HG02938 (cell line): ENCODE results near the gene BEX4.
"Not testable (repeated sequence)": the region's sequence is repeated elsewhere in the genome, so short reads cannot be mapped to it uniquely, and the experiment has no call there.

Experiments used
- ATAC-seq: cut with Tn5 transposase; IDR thresholded peaks from one replicate; pipeline ENCODE4 v1.9.1; 2021; ENCODE audit warnings: mild to moderate bottlenecking, moderate library complexity; ENCODE audit not compliant: unreplicated experiment

The BEX4 gene

DNA sequence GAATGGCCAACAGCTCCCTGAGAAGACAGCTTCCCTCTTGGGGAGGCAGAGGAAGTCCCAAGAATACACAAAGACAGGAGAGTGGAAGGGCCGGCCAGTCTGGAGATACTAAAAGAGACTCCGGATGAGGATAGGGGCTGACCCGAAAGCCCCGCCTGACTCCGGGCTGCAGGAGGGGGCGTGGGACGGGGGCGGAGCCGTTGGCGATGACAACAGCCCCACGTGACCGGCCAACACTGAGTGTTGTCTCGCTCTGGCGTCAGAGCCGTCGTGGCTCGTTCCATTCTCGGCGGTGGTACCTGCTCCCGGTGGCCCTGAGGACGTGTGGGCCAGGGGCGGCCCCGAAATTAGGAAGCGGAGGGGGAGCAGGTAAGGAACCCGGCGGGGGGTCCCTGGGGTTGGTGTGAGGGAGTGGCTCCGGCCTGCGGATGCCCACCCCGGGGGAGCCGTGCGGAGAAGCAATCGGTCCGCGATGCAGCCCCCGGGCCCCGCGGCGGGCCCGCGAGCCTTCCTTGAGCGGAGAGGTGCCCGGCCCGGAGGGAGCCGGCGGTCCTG is at the start of gene BEX4:
Gene BEX4 (plus strand): TSS at position 239 of the 555 bp plus-strand sequence. CDS start 1,046 bp downstream, outside the sequence.
- peak; percentile 95 for ATAC-seq

DNA sequence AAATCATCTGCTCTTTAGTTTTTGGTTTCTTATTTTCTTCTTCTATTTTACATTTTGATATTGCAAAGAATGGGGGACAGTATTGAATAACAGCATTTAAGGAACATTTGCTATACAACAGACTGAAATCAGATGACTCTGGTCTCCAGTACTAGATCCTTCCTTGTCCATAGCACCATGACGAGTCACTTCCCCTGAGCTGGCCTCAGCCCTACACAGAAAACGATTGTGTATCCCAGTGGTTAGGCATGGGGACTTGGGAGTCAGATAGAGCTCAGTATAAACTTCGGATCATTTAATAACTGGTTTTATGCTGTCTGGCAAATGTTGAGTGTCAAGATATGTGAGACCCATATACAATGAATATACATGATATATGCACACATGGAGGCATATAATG is 44.7 kb upstream of the BEX4 start:
- no peak for ATAC-seq

- ATAC-seq: no peak
Measured at GRCh38 chrX:103171353-103171752, 43.6 kb upstream of the BEX4 start.

DNA sequence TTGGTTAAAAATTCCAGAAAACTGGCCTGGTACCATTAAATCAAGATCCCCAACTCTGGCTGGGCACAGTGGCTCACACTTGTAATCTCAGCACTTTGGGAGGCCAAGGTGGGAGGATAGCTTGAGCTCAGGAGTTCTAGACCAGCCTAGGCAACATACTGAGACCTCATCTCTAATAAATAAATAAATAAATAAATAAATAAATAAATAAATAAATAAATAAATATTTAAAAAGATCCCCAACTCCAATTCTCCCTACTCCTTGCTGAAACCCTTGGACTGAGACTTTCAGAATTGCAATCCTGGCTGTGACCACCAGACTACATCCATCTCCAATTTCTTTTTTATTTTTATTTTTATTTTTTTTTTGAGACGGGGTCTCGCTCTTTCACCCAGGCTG is 39.7 kb upstream of the BEX4 start:
- ATAC-seq: not testable (repeated sequence)

- peak; percentile 61 for ATAC-seq
Measured at GRCh38 chrX:103175944-103176753, 38.8 kb upstream of the BEX4 start.

DNA sequence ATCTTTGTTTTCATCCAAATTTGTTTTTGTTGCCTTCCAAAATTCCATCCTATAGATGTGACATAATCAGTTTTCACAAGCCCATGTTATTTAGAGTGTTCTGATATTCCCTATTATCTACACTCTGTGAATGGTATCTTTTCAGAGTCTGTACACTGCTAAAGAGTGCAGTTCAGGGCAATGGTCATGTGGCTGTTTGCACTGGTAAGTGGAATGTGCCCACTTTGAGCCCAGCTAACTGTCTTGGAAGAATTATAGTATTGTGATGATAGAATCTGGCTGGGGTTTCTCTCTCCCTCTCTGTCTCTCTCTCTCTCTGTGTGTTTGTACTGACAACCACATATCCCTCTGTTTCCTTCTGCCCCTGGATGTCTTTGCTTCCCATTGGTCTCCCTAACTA is 37.4 kb upstream of the BEX4 start:
- ATAC-seq: no peak

DNA sequence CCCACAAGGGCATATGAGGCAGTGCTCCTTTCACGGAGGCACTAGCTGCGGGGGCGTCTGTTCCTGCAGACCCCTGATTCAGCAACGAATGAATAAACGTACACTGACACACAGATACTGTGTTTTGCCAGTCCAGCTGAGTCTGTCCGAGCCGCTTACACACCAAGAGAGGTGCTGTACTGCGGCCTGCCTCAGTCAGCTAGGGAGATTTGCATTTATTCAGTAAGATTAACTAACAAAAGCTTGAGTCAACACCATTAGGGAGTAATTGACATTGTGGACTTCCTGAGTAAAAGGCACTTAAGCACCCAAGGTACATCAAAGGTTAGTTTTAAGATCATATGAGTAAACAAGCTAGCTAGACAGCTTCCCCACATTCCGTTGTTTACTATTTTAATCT is 31.0 kb upstream of the BEX4 start:
- ATAC-seq: no peak

DNA sequence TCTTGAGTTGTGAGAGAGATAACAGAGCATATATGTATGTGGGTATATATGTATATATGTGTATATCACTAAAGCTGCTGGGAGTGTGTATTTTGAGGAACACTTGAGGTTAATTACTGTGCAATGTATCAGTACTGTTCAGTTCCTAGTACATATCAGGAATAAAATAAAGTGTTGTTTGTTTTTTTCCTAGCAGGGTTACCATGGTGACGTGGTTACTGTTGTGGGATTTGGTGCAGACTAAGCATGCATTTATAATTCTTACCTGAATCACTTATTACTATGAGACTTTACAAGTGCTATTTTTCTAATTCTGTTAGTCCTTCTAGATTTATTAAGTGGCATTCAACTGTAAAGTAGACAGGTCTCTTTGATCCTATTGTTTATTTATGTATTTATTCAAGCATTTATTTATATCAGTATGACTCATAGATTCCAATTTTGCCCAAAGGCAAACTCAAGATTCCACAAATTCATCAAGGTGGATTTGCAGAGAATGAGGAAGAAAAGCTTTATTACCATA is 26.9 kb upstream of the BEX4 start:
- ATAC-seq: no peak

DNA sequence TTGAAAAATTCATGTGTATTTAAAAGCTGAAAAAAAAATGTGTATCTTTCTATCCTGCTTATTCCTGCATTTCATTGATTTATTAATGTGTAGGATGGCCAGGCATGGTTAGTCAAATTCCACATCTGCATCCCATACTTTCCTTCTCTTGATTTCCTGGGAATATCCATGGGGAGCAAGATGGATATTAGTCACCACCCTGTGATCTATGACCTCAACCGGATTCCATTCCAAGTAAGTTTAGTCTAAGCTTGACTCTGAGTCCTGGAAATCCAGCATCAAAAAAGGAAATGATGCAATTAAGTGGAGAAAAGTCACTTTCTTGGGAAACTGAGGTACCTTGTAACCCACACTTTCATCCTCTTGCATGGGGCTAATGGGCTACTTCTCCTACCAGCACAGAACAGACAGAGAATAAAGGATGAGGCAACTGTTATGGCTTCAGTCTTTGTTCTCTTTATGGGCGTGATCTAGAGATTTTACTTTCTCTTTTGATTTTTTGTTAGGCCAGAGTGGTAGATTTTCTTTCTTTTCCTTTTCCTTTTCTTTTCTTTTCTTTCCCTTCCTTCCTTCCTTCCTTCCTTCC is 17.1 kb upstream of the BEX4 start:
- ATAC-seq: no peak

DNA sequence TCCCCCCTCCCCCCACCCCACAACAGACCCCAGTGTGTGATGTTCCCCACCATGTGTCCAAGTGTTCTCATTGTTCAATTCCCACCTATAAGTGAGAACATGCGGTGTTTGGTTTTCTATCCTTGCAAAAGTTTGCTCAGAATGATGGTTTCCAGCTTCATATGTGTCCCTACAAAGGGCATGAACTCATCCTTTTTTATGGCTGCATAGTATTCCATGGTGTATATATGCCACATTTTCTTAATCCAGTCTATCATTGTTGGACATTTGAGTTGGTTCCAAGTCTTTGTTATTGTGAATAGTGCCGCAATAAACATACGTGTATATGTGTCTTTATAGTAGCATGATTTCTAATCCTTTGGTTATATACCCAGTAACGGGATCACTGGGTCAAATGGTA is 16.2 kb upstream of the BEX4 start:
- ATAC-seq: not testable (repeated sequence)

DNA sequence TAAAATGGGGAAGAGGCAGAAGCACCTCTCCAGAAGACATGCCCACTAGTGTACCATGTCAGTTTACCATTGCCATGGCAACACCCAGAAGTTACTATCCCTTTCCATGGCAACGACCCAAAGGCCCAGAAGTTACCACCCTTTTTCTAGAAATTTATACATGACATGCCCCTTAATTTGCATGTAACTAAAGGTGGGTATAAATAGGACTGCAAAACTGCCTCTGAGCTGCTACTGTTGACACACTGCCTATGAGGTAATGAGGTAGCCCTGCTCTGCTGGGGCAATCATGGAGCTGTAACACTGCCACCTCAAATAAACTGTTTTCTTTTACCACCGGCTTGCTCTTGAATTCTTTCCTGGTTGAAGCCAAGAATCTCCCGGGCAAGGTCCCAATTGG is 13.9 kb upstream of the BEX4 start:
- no peak for ATAC-seq

DNA sequence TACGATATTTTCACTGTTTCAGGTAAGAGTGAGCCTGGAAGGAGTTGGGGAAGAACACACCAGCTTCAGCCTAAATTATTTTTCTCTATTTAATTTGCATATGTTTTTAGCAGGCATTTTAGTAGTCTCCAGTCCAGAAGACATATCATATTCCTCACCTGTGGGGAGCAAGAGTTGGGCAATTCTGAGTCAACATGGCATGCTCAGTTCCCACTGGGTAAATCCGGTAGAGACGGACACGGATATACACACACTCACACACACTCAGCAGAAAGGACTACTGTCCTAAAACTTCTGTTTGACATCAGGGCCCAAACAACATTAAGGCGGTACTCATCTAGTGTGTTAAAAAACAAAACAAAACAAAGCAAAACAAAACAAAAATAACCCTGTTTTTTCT is 4.9 kb upstream of the BEX4 start:
- no peak for ATAC-seq

DNA sequence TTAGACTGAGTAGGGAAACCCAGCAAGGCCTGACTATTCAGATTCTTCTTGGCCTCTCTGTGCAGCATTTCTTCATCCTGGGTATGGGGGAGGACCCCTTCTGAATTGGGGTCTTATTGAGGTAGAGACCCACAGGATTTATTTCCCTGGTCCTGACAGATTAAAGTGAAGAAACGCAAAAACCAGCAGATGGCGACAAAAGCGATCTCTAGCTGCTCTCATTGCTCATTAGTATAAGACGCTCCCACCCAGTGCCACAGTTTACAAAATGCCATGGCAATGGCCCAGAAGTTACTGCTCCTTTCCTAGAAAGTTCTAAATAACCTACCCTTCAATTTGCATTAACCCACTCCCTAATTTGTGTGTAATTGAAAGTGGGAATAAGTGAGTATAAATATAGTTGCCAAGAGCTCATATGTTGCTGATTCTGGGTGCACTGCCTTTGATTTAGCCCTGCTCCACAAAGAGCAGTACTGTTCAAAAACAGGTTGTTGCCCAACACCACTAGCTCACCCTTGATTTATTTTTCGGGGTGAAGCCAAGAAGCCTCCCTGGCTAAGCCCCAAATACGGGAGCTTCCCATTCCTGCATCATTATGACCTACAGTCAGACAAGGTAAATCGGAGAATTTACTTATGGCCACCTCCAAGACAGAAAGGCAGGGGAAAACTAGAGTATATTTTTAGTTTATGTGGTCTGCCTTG is 3.7 kb upstream of the BEX4 start:
- no peak for ATAC-seq

GRCh38 chrX:103212749-103213457 is 2.0 kb upstream of the BEX4 start:
- ATAC-seq: no peak

- peak; percentile 14 for ATAC-seq
Measured at GRCh38 chrX:103215425-103215991, 600 bp downstream of the BEX4 start.

- ATAC-seq: no peak
Measured at GRCh38 chrX:103220511-103221323, 5.8 kb downstream of the BEX4 start.

- not testable (repeated sequence) for ATAC-seq
Measured at GRCh38 chrX:103225918-103226317, 11.0 kb downstream of the BEX4 start.

DNA sequence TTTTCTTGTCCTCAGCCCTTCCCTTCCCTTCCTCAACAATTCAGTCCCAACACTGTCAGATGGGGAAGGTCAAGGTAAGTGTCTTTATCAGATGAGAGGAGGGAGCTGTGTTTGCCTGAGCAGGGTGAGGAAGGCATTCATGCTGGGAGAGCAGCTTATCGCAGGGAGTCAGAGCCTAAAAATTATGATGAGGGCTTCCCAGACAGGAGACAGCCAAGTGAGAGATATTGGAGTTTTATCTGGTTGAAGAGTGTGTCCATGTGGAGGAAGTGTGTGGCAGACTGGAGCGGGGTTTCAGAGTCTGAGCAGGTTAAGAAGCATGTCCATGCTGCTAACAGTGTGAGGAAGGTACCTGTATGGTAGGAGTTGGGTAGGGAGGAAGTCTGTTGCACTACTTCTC is 18.4 kb downstream of the BEX4 start:
- ATAC-seq: no peak

GRCh38 chrX:103234869-103235268 is 20.0 kb downstream of the BEX4 start:
- ATAC-seq: no peak

GRCh38 chrX:103235608-103236007 is 20.7 kb downstream of the BEX4 start:
- ATAC-seq: not testable (repeated sequence)
